ENCODE results near the gene PRCC.
A peak's percentile ranks its signal among the peaks of the same experiment; 100 is the strongest.

The PRCC gene

GRCh38 chr1:156744786-156745419 lies 22.4 kb upstream of the PRCC start:
- Histone ChIP-seq H2AFZ (ENCODE audit: low read length) (no peak overlapping the region), H3K36me3 (ENCODE audit: insufficient read depth, low read length) (peaks cover 37% of the 10 kb centered on the region; the same call in 1 of the 2 replicates), H3F3A (ENCODE audit: low read depth) (peaks cover 19% of the 10 kb centered on the region; the same call in 1 of the 2 replicates), H3K79me2 (ENCODE audit: insufficient read depth, low read length) (peaks cover 76% of the 10 kb centered on the region), H3K9ac (ENCODE audit: low read depth, low read length, poor library complexity, severe bottlenecking) (no peak overlapping the region), H3K9me3 (ENCODE audit: insufficient read depth, low read depth, low read length) (no peaks in the 10 kb centered on the region), H3K4me3 (ENCODE audit: low read length, poor library complexity, severe bottlenecking) (no peak overlapping the region), H4K20me1 (ENCODE audit: insufficient read depth, low read length, poor library complexity, severe bottlenecking) (peaks cover 50% of the 10 kb centered on the region), H3K4me1 (ENCODE audit: insufficient read depth, low read length, poor library complexity, severe bottlenecking) (peaks cover 41% of the 10 kb centered on the region), H3K4me2 (ENCODE audit: low read depth, low read length, poor library complexity, severe bottlenecking) (peak overlapping the region; percentile 99), H3K9me2 (replicated peaks; ENCODE audit: low read depth, low read length) (no peaks in the 10 kb centered on the region), H3K27me3 (ENCODE audit: insufficient read depth, low read length, poor library complexity, severe bottlenecking) (no peaks in the 10 kb centered on the region)
- TF ChIP-seq CTCF (conservative IDR thresholded peaks at IDR 0.05; ENCODE audit: low read length): no peak
- TF ChIP-seq EZH2phosphoT487 (IDR thresholded peaks at IDR 0.05; ENCODE audit: borderline replicate concordance): no peak

DNA sequence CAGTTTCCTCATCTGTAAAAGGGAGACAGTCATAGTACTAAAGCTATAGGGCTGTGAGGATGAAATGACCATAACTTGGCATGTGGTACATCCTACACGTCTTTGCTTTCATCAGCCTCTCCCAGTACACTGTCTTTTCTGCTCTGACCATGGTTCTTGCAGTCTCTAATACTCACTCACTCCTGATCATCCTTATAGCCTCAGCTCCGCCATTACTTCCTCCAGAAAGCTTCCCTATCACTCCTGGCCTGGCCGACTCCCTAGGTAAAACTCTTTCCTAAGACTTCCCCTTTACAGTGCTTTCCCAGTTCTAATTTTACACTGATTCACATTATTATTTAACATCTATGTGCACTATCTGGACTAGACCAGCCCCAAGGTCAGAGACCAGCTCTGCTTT lies 21.5 kb upstream of the PRCC start:
- Histone ChIP-seq H3K36me3 (ENCODE audit: insufficient read depth, low read length) (peaks cover 37% of the 10 kb centered on the region; the same call in 1 of the 2 replicates), H4K20me1 (ENCODE audit: insufficient read depth, low read length, poor library complexity, severe bottlenecking) (peaks cover 55% of the 10 kb centered on the region), H3F3A (ENCODE audit: low read depth) (peaks cover 19% of the 10 kb centered on the region; the same call in 1 of the 2 replicates), H3K9ac (ENCODE audit: low read depth, low read length, poor library complexity, severe bottlenecking) (peak overlapping the region; percentile 77), H3K79me2 (ENCODE audit: insufficient read depth, low read length) (peaks cover 77% of the 10 kb centered on the region), H3K9me2 (replicated peaks; ENCODE audit: low read depth, low read length) (no peaks in the 10 kb centered on the region), H3K27me3 (ENCODE audit: insufficient read depth, low read length, poor library complexity, severe bottlenecking) (peaks cover 4% of the 10 kb centered on the region), H3K4me1 (ENCODE audit: insufficient read depth, low read length, poor library complexity, severe bottlenecking) (peaks cover 35% of the 10 kb centered on the region), H3K4me3 (ENCODE audit: low read length, poor library complexity, severe bottlenecking) (peak overlapping the region; percentile 90), H3K4me2 (ENCODE audit: low read depth, low read length, poor library complexity, severe bottlenecking) (peak overlapping the region; percentile 99), H3K9me3 (ENCODE audit: insufficient read depth, low read depth, low read length) (no peaks in the 10 kb centered on the region), H2AFZ (ENCODE audit: low read length) (no peak overlapping the region)
- no peak for TF ChIP-seq CTCF (conservative IDR thresholded peaks at IDR 0.05; ENCODE audit: low read length)
- TF ChIP-seq EZH2phosphoT487 (IDR thresholded peaks at IDR 0.05; ENCODE audit: borderline replicate concordance): no peak

DNA sequence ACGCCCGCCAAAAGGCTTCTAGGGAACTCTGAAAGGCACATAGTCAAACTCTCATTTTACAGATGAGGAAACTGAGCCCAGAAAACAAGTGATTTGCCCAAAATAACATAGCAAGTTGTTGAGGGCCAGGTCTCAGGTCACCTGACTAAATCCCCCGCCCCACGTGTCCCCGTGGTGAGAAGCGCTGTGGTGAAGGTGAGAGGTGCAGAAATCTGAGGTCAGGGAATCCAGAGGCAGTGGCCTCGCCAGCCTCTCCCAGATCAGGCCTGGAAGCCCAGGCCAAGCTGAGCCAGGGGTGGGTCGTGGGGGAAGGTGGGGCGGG lies 21.0 kb upstream of the PRCC start:
- peaks cover 34% of the 10 kb centered on the region for H3K4me1 ChIP-seq (ENCODE audit: insufficient read depth, low read length, poor library complexity, severe bottlenecking)
- TF ChIP-seq EZH2phosphoT487 (IDR thresholded peaks at IDR 0.05; ENCODE audit: borderline replicate concordance): no peak
- TF ChIP-seq CTCF (conservative IDR thresholded peaks at IDR 0.05; ENCODE audit: low read length): no peak
- peak overlapping the region; percentile 90 for H3K4me3 ChIP-seq (ENCODE audit: low read length, poor library complexity, severe bottlenecking)
- H3K36me3 ChIP-seq (ENCODE audit: insufficient read depth, low read length): peaks cover 37% of the 10 kb centered on the region; the same call in 1 of the 2 replicates
- peak overlapping the region; percentile 77 for H3K9ac ChIP-seq (ENCODE audit: low read depth, low read length, poor library complexity, severe bottlenecking)
- H3K9me3 ChIP-seq (ENCODE audit: insufficient read depth, low read depth, low read length): no peaks in the 10 kb centered on the region
- H2AFZ ChIP-seq (ENCODE audit: low read length): no peak overlapping the region
- H4K20me1 ChIP-seq (ENCODE audit: insufficient read depth, low read length, poor library complexity, severe bottlenecking): peaks cover 55% of the 10 kb centered on the region
- peaks cover 81% of the 10 kb centered on the region for H3K79me2 ChIP-seq (ENCODE audit: insufficient read depth, low read length)
- H3K9me2 ChIP-seq (replicated peaks; ENCODE audit: low read depth, low read length): no peaks in the 10 kb centered on the region
- H3K27me3 ChIP-seq (ENCODE audit: insufficient read depth, low read length, poor library complexity, severe bottlenecking): peaks cover 6% of the 10 kb centered on the region
- H3F3A ChIP-seq (ENCODE audit: low read depth): peaks cover 19% of the 10 kb centered on the region; the same call in 1 of the 2 replicates
- peak overlapping the region; percentile 99 for H3K4me2 ChIP-seq (ENCODE audit: low read depth, low read length, poor library complexity, severe bottlenecking)
